GM21528 (cell line): ENCODE data around the gene CNTNAP2.

Source experiments
- ATAC-seq: cut with Tn5 transposase; IDR thresholded peaks from one replicate; pipeline ENCODE4 v1.9.1; 2021; ENCODE audit warnings: mild to moderate bottlenecking, moderate library complexity; ENCODE audit not compliant: unreplicated experiment, low FRiP score

Gene CNTNAP2

DNA sequence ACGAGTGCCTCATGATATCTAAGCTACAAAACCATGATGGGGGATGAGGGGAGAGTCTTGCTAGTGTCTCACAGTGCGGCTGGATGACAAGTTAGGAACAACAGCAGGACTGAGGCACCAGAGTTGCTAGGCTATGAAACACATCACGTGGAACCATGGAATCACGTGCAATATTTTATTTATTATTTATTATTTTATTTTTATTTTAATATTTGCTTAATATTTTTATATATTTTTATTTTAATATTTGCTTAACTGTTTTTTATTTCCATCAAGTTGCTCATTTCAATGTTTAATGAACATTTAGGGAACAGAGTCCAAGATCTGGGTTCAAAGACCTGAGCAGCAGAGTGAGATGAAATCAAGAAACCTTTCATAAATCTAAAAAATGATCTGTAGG lies 614.6 kb downstream of the CNTNAP2 start:
- ATAC-seq, result no peak

DNA sequence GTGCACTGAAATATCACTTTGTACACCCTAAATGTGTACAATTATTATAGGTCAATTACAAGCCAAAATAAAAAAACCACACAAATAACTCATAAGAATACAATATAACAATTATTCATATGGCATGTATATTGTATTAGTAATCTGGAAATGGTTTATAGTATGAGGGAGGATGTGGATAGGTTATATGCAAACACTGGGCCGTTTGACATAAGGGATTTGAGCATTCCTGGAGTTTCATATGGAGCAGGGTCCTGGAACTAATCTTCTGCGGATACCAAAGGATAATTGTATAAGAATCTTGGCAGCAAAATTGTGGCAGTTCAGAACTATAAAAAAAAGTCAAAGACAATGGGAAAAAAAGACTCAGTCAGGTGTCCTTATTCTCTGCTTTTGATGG lies 619.4 kb downstream of the CNTNAP2 start:
- ATAC-seq, result no peak

DNA sequence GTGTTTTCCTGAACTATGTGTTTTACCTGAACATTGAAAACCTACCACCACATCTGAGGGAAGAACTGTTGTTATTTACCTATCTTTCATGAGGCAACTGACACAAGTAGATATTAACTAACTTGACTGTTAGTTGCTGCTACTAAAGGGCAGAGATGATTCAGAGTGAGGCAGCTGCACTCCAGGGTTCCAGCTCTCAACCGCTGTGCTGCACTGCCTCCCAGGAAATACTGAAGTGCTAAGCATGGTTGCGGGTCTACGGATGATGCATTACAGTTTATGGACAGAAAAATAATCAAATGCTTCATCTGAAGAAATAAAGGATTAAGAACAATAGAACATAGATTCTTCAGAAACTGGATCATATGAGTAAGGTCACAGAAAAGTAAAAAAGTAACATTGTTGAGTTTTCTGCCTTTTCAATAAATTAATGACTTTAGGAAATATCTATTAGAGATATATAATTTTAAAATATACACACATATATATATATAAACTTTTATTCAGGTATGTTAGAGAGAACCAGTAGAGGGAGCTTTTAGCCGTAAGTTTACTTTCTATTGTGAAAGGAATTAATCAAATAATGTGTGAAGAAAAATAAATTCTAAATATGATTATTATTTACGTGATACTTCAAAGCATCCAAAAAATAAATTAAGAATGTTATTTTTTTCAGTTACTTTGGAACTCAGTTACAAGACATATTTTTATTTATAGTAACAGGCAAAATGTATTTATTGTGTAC lies 620.0 kb downstream of the CNTNAP2 start:
- no peak for ATAC-seq

DNA sequence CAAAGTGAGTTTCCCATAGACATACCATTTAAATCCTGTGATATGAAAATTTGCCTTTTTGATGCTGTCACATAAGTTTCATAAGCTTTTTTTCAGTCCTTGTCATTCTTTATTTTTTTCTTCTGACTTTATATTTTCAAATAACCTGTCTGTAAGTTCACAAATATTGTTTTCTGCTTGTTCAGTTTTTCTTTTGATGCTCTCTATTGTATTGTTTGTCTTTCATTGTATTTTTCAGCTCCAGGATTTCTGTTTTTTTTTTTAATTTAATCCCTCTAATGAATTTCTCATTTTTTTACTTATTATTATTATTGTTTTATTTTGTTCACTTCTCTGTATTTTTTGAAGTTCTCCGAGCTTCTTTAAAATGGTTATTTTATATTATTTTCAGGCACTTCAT lies 623.4 kb downstream of the CNTNAP2 start:
- ATAC-seq, result no peak

DNA sequence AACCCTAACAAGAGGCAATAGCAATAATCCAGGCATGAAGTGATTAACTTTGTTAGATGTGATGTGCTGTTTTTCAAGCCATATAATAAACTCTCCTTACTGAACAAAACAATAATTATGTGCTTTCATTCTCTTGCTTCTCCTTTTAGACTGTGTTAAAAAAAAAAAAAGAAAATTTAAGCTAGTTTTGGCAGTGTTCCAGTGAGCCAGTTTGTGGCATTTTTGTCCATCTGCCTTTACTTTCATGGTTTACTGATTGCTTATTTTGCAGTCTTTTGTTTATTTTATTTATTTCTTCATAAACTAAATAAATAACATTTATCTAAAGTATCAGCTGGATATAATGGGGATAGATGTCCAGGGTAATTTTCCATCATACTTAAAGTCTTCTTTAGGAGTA lies 625.3 kb downstream of the CNTNAP2 start:
- ATAC-seq, result no peak

DNA sequence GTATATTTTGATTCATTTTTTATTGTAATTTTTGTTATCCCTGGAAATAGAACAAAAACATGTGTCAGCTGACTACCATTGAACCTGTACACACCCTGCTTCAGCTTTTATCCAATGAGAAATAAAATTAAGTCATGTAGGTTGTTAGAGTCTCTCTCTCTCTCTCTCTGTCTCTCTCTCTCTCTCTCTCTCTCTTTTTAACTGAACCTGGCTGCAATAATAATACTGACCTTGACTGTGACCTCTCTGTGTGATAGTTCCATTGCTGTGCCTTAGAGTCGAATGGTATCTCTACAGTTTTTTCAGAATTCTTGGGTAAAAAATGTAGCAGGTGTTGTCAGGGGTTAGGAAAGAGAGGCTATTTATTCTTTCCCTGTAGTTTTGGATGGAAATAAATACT lies 637.8 kb downstream of the CNTNAP2 start:
- no peak for ATAC-seq

DNA sequence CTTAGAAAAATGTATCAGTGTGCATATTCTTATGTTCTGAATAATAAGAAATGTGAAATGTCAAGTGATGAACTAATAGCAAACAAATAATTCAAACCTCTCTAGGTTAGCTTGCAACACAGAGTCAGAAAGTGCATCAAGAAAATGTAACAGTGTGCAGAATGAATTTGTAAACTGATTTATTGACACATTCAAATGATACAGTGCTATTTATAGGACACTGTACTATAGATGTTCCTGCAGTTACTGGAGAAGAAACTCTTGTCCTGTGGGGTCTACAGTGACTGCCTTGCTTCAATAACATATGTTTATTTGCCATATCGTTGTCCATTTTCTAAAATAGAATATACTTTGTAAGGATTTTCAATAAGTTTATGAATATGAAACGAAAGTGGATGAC lies 639.0 kb downstream of the CNTNAP2 start:
- no peak for ATAC-seq

DNA sequence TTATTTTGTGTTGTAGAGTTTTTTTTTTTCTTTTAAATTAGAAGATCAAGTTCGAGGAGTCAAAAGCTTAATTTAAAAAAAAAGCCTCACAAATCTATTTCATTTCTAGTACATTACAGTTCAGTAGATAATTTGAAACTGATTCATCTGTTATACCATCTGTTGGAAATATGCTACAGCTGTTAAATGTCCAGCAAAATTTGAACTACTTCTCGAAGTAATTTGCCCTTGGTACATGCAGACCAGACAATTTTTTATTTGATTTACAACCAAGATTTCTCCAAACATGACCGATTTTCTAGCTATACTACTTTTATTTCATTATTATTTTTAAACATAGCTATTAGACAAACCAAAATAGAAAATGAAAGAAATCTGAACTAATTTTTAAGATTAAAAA lies 647.9 kb downstream of the CNTNAP2 start:
- ATAC-seq, result no peak

DNA sequence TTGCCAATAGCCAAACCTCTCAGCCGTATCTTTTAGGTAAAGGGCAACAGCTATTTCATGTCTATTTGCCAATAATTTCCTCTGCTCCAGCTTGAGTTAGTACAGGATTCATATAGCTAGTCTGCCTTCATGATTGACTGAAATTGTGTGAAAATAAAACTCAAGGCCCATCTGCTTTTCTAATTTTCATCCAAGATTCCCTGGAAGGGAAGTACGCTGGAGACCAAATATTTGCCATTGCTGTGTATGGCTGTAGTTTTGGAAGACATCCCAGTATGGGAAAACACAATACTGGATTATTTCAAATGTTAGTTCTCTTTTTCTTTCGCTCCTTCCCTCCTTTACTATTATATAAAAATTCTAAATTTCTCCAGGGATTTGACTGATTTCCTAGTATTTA lies 652.4 kb downstream of the CNTNAP2 start:
- no peak for ATAC-seq

DNA sequence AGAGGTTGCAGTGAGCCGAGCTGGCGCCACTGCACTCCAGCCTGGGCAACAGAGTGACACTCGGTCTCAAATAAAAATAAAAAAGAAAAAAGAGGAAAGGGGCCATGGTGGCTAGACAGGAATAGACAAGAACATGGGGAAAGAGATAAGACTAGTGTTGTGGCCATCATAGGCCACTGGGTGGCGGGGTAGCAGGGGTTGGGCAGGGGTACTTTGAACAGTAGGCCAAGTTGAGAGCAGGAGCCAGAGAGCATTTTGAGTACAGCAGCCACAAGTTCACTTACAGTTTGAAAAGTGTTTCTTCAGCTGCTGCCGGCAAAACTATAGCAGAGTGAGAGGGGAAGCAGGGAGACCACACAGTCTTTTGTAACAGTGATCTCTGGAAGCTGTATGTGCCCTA lies 656.0 kb downstream of the CNTNAP2 start:
- no peak for ATAC-seq

DNA sequence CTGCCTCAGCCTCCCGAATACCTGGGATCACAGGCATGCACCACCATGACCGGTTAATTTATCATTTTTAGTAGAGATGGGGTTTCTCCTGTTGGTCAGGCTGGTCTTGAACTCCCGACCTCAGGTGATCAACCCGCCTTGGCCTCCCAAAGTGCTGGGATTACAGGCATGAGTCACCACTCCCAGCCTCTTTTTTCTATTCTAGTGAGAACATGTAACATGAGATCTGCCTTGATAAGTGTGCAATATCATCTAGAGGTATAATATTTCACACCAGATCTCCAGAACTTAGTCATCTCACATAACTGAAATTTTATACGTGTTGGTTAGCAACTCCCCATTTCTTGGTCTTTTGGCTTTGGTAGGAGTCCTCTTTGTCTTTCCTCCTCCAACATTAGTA lies 656.9 kb downstream of the CNTNAP2 start:
- no peak for ATAC-seq

DNA sequence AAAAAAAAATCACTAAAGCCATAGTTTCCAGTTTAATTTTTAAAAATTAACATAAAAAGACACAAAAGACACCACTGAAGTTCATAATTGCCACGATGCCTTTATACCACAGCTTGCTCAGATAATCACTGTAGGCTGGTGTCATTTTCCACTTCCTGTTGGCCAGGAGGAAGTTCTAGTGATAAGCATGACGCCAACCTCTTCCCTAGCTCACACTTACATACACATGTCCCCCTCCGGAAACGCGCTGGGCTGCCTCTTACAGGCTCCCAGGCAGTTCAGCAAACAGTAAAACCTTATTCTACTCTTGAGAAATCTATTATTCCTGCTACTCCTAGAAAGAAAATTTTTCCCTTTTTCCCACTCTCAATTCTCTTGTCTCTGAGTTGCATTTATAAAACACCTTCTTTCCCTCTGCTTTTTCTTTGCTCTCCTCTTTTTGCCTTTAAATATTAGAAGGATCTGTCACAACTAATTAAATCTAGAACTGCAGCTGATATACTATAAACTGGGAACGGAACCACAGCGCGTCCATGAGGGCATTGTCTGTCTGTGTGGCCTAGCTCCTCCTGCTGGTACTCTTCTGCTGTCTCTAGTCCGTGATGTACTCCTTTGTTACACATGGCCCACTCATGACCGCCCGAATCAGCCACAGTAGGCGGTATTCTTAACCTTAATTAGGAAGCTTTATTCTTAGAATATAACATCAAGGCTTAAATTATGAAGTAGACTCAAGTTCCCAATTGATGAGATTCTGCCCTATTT lies 664.9 kb downstream of the CNTNAP2 start:
- ATAC-seq, result no peak

DNA sequence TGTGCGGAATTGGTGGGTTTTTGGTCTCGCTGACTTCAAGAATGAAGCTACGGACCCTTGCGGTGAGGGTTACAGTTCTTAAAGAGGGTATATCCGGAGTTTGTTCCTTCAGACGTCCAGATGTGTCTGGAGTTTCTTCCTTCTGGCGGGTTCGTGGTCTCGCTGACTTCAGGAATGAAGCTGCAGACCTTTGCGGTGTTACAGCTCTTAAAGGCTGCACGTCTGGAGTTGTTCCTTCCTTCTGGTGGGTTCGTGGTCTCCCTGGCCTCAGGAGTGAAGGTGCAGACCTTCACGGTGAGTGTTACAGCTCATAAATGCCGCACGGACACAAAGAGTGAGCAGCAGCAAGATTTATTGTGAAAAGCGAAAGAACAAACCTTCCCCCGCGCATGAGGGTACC lies 670.7 kb downstream of the CNTNAP2 start:
- no peak for ATAC-seq

DNA sequence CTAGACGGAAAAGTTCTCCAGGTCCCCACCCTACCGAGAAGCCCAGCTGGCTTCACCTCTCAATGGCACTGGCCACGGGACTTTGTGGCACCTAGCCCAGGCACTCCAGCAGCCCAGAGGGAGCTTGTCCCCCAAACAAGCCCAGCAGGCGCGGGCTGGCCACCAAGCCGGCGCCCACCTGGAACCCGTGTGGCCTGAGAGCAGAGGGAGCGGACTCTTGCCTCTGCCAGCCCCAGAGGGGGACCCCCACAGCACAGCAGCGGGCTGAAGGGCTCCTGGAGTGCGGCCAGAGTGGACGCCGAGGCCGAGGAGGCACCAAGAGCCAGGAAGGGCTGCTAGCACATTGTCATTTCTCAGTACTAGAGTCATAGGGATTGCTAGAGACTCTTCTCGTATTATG lies 671.4 kb downstream of the CNTNAP2 start:
- no peak for ATAC-seq

DNA sequence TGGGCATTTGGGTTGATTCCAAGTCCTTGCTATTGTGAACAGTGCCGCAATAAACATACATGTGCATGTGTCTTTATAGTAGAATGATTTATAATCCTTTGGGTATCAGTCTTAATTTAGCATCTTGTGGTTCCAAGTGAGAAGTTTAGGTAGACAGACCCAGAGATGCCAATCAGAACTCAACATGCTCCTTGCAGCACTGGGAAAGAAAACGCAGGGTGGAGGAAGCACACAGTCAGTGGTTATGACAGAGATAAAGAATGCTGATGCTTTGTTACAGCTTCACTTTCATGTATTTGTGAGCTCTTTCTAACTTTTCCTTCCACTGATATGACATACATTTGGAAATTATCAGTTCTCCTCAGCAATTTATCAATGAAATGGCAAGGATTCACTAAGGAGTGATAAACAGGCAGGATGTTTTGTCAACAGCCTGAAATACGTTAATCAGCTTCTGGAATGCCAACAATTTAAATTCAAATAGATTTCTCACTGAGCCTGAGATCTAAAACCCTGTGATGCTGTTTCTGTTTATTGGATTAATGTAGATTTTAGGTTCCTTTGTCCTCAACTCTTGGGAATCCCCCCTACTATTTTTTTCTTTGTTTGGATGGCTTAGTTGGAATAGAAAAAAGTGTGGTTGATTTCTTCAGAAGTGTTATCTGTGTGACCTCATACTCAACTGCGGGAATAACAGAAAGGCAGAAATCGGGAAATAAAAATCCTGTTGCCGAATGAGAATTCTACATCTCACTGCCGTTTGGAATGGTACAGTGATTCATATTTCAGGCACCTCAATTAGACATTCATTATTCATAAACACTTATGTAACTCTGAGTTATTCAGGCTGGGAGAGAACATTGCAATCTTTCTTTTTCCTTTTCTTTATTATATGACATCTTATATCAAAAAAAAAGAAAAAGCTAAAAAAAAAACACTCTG lies 675.0 kb downstream of the CNTNAP2 start:
- ATAC-seq, result no peak

DNA sequence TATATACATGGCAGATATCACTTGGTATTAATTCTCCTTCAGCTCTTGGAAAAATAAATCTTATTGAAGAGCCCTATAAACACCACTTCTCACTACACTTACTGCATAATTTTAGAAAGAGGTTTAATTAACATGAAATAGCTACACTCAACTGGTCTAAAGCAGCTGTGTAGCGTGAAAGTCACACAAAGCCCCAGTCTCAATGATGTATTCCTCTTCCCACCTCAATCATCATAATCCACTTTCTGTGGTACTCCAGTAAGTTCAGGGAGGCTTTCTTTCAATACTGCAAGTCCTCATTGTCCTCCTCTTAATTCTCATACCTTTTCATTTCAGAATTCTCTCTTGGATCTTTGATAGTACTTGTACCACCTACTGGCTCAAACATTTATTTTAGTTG lies 688.0 kb downstream of the CNTNAP2 start:
- ATAC-seq, result no peak

DNA sequence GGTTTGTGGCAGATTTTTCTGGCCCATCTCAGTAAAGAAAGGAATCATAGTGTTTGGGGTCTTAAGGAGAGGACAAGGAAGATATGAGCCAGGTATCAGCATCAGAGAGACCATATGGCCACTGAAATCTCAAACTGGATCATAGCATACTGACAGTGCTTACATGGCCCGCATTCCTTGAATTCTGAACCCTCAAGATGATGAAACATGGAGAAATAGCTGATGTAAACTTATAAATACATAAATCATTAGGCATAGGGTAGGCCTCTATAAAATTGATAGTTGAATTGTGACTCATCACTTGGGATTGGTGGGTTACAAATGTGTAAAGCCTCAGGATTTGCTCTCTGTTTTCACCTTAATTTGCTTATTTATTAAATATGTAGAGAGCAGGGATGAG lies 688.5 kb downstream of the CNTNAP2 start:
- no peak for ATAC-seq

DNA sequence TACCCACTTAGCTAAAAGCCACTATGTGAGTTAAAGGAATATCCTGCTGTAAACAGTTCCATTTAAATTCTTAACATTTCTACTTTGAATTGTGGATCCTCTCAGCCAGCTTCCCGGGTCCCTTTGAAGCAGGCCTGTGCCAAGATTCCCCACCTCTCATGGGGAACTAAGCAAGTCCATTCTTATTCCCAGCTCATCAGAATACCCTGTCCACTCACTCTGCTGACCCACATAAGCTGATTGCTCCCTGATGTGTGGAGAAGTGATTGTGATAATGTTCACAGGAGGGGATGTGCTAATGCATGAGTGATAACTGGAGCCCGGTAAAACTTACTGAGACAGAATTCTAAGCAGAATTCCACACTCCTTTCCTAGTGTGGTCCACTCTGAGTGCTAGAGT lies 709.7 kb downstream of the CNTNAP2 start:
- ATAC-seq, result no peak

DNA sequence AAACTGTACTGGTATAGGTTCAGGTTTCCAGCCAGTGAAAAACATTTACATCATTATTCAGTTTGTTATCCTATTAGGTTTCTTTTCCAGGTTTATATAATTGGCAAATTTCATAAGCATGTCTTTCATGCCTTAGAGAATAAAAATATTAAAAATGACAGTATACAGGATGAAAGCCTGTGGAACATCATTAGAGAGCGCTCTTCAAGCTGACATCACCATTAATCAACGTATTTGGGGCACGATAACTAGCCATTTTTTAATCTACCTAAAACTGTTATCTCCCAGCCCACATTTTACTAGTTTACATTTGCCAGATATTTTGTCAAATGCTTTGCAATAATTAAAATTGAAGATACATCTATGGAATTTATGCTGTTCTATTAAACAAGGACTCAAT lies 714.1 kb downstream of the CNTNAP2 start:
- ATAC-seq, result no peak

DNA sequence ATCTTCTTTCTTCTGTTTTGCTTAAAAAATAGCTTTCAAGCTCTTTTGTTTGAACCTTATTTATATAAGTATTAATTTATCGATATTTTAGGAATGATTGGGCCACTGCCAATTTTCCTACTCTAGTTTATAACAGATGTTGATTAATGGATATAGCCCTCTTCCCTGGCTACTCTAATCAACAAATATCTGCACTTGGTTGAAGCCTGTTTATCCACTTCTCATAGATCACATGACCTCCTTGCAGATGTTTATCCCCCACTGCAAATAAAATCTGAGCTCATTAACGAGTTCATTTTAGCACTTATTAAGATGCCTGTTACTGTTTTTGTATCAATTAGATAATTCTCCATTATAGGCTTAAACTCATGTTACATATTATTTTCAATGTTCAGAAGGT lies 715.3 kb downstream of the CNTNAP2 start:
- ATAC-seq, result no peak

DNA sequence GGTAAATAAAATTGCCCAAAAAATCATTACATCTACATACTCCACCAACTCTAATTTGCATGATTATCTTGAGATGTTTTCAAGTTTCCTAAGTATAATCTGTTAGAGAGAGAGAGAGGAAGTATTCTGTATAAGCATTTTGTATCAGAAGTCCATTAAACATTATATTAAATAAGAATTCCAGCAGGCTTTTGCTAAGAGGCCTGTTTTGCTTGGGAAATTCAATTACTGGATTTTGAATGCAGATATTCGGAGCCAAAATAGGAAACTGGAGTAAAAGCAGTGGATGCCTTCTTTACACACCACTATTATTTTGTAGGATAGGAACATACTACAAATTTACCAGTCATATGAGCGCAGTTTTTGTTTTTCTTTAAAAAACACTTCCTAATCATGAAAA lies 727.8 kb downstream of the CNTNAP2 start:
- ATAC-seq, result no peak
